Ascending aorta (tissue), 2 donors: ENCODE data around the gene KIF16B. TPM values are rescaled to one million over a fixed set of nuclear protein-coding genes. Genes with fewer than 3 reads are reported as not detected.

Experiments
- DNase-seq, 2 donors: peaks; one replicate each; pipeline ENCODE4 v3.0.0-alpha.2; 2019; ENCODE audit warnings: low spot score in 2 of 2
- H3K27ac ChIP-seq, 2 donors: fragments of 200-600 bp; sonication (generic); one replicate each; pipeline ENCODE4 v1.5.1; 2016 to 2017; ENCODE audit warnings: mild to moderate bottlenecking in 1 of 2
- H3K27me3 ChIP-seq: fragments of 200-600 bp; sonication (generic); one replicate; pipeline ENCODE4 v1.5.1; 2017
- H3K36me3 ChIP-seq, 2 donors: fragments of 200-600 bp; sonication (generic); one replicate each; pipeline ENCODE4 v1.5.1; 2016
- H3K4me1 ChIP-seq, 2 donors: fragments of 200-600 bp; sonication (generic); one replicate each; pipeline ENCODE4 v1.5.1; 2016 to 2017; ENCODE audit warnings: mild to moderate bottlenecking in 1 of 2
- H3K4me3 ChIP-seq, 2 donors: fragments of 200-600 bp; sonication (generic); one replicate each; pipeline ENCODE4 v1.5.1; 2016 to 2017; ENCODE audit warnings: mild to moderate bottlenecking in 1 of 2
- H3K9me3 ChIP-seq, 2 donors: fragments of 200-600 bp; sonication (generic); one replicate each; pipeline ENCODE4 v1.5.1; 2016
- CTCF ChIP-seq, 3 experiments: fragments of 200-600 bp in 2 of 3; fragments of 450-650 bp in 1 of 3; sonication (generic) in 2 of 3; IDR thresholded peaks; one replicate each; pipeline ENCODE4 v1.5.1; 2016 to 2019; ENCODE audit warnings: antibody characterized with exemption in 3 of 3, mild to moderate bottlenecking in 1 of 3, moderate library complexity in 1 of 3
- intact Hi-C: fragments of 100-400 bp; cut with DNase I; formaldehyde crosslinking; loops from one replicate; pipeline ENCODE4 v1.15.1; 2023
- total RNA-seq: library from RNA; depleted of rRNA; stranded (reverse); fragments of >200 nt; gene quantifications from one replicate; pipeline ENCODE4 v1.1.0, GENCODE V29; 2016

KIF16B gene
- total RNA-seq, 1 donor from 2014 or later = 6.3 TPM

DNA sequence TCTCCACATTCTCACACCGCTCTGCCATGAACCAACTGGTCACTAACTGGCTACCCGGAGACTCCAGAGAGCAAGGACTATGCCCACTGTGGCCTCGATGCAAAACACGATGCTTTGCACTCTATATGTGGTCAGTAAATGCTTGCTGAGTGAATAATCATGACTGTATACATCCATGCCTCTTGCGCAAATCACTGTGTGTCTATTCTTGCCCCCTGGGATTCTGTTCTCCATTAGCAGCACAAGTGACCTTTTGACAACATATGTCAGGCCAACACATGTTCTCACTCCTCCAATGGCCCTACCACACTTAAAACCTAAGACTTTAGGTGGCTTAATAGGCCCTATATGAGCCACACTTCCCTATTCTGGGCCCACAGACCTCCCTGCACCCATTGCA is 16.9 kb downstream of the KIF16B start:
- Histone ChIP-seq H3K9me3 (no peaks in the 10 kb centered on the region), H3K4me3 (no peak overlapping the region)
- intact Hi-C loops = no loop called here

DNA sequence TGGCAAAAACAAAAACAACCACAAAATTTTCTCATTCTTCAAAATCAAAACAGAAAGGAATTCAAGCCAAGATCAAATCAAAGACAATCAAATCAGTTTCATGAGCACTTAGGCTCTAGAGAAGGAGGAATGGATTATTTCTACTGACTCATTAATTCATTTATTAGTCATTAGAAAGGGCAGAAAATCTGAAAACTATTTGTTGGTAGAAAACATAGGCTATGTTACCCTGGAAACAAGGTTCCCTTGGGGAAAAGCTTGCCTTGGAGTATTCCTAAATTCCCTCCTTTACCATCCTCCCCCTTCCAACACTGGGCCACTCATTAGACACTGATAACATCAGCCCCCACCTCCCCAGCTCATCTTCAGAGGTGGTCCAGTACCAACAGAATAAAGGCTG is 17.5 kb downstream of the KIF16B start:
- Histone ChIP-seq H3K4me1 (peaks cover 0 to 4% of the 10 kb centered on the region in 2 donors), H3K27ac (no peak overlapping the region), H3K27me3 (no peaks in the 10 kb centered on the region), H3K9me3 (no peaks in the 10 kb centered on the region), H3K36me3 (no peaks in the 10 kb centered on the region), H3K4me3 (no peak overlapping the region)
- no peak for DNase-seq
- intact Hi-C loops = no loop called here
- no peak for TF ChIP-seq CTCF (IDR thresholded peaks at IDR 0.05)

More for the DNA sequence above, 16.9 kb downstream of the KIF16B start:
- TF ChIP-seq CTCF (IDR thresholded peaks at IDR 0.05) = no peak
- Histone ChIP-seq H3K4me1 (peaks cover 0 to 4% of the 10 kb centered on the region in 2 donors), H3K27ac (no peak overlapping the region), H3K27me3 (no peaks in the 10 kb centered on the region), H3K36me3 (no peaks in the 10 kb centered on the region)
- DNase-seq = no peak

- Histone ChIP-seq H3K4me3 (no peak overlapping the region), H3K36me3 (no peaks in the 10 kb centered on the region)
Measured at GRCh38 chr20:16554766-16555543, 18.3 kb downstream of the KIF16B start.

DNA sequence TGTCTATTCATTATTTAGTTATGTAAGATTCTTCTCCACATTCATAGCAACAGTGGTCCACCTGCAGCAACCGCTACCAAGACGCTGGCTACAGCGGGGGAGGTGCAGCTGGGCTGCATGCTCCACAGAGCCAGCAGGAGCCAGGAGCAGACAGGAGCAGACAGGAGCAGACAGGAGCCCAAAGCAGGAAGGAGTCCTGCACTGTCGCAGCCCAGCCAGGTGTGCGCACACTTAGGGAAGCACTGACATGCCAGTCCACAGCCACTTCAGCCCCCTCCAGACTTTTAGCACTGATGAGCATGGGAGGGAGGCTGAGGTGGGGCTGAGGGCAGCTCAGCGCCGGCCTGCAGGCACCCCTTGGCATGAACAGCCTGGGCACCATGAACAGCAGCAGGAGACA is 19.6 kb downstream of the KIF16B start:
- Histone ChIP-seq H3K27me3 (no peaks in the 10 kb centered on the region), H3K4me3 (no peak overlapping the region), H3K4me1 (peaks cover 0 to 4% of the 10 kb centered on the region in 2 donors), H3K36me3 (no peaks in the 10 kb centered on the region), H3K27ac (no peak overlapping the region), H3K9me3 (peaks cover 0 to 4% of the 10 kb centered on the region in 2 donors)
- TF ChIP-seq CTCF (IDR thresholded peaks at IDR 0.05) = no peak
- DNase-seq = no peak
- intact Hi-C loops = no loop called here

More at GRCh38 chr20:16554766-16555543, 18.3 kb downstream of the KIF16B start:
- intact Hi-C loops = no loop called here
- Histone ChIP-seq H3K27ac (no peak overlapping the region), H3K27me3 (no peaks in the 10 kb centered on the region), H3K4me1 (peaks cover 0 to 4% of the 10 kb centered on the region in 2 donors), H3K9me3 (peaks cover 0 to 4% of the 10 kb centered on the region in 2 donors)
- DNase-seq = no peak
- TF ChIP-seq CTCF (IDR thresholded peaks at IDR 0.05) = no peak

- intact Hi-C loops = no loop called here
- no peak for DNase-seq
- no peak overlapping the region for H3K27ac ChIP-seq
- no peaks in the 10 kb centered on the region for H3K27me3 ChIP-seq
- no peak for TF ChIP-seq CTCF (IDR thresholded peaks at IDR 0.05)
- no peak overlapping the region for H3K4me3 ChIP-seq
- peaks cover 0 to 4% of the 10 kb centered on the region in 2 donors for H3K4me1 ChIP-seq
- H3K9me3 ChIP-seq = peaks cover 0 to 4% of the 10 kb centered on the region in 2 donors
- H3K36me3 ChIP-seq = no peaks in the 10 kb centered on the region
Measured at GRCh38 chr20:16553101-16553500, 20.1 kb downstream of the KIF16B start.
